Right hindlimb (tissue), 1 donor: ENCODE data around the gene NOP58.
"Not testable (repeated sequence)": the region's sequence is repeated elsewhere in the genome, so short reads cannot be mapped to it uniquely, and the experiment has no call there.

Experiments used
- DNase-seq: peaks from one replicate; pipeline ENCODE4 v3.0.0-alpha.2; 2018

The NOP58 gene, protein sequence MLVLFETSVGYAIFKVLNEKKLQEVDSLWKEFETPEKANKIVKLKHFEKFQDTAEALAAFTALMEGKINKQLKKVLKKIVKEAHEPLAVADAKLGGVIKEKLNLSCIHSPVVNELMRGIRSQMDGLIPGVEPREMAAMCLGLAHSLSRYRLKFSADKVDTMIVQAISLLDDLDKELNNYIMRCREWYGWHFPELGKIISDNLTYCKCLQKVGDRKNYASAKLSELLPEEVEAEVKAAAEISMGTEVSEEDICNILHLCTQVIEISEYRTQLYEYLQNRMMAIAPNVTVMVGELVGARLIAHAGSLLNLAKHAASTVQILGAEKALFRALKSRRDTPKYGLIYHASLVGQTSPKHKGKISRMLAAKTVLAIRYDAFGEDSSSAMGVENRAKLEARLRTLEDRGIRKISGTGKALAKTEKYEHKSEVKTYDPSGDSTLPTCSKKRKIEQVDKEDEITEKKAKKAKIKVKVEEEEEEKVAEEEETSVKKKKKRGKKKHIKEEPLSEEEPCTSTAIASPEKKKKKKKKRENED

GRCh38 chr2:202265467-202266277, at the start of gene NOP58:
TSS of gene NOP58 (plus strand) at chr2:202265763. CDS start at chr2:202265942, 179 bp downstream.
- peak; percentile 96 for DNase-seq

GRCh38 chr2:202221873-202222272, 43.7 kb upstream of the NOP58 start:
- DNase-seq: no peak

- peak; percentile 50 for DNase-seq
These were observed 27.8 kb upstream of the NOP58 start for GRCh38 chr2:202237787-202238233.

DNA sequence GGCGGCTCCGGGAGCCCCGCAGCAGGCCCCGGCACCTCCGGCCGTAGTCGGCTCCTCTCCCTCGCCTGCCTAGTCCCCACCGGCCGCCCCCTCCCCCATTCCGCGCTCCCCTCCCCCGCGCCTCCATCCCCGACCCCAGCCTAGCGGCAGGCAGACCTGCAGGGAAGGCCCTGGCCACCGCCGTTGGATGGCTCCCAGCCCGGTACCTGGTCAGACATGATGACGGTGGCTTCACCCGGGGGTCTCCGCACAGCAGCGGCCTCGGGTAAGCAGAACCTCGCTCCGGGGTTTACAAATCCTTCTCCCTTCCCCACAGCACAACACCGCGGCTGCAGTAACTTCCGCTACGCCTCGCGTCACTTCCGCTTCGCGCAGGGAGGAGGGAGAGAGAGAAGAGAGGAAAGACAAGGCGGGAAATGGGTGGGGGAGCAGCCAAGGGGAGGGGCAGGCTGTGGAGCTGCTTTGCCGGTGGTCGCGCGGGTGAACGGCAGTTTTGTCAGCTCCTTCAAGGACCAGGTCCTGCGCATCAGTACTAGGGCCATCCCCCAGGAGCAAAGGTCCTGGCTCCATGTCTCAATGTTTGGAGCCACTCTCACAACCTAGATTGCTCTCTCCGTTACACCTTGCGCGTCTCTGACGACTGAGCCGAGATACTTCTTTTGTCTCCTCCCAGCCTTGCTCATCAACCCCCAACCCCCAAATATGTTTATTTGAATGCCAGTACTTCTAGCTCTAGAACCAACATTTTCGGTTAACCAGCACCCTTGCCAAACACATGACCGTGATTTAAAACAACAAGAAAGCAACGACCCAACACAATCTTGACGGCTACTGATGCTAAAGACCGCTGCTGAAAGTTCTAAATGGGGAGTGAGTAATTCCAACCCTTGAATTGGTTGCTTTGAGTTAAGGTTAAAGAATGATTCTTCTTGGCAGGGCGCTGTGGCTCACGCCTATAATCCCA, 27.0 kb upstream of the NOP58 start, which contains the start of gene SUMO1:
SUMO1 (minus strand) TSS at position 364 of the 964 bp plus-strand sequence; CDS start at position 218, 146 bp downstream.
- DNase-seq: peak; percentile 97

GRCh38 chr2:202247710-202248109, 17.9 kb upstream of the NOP58 start:
- not testable (repeated sequence) for DNase-seq

DNA sequence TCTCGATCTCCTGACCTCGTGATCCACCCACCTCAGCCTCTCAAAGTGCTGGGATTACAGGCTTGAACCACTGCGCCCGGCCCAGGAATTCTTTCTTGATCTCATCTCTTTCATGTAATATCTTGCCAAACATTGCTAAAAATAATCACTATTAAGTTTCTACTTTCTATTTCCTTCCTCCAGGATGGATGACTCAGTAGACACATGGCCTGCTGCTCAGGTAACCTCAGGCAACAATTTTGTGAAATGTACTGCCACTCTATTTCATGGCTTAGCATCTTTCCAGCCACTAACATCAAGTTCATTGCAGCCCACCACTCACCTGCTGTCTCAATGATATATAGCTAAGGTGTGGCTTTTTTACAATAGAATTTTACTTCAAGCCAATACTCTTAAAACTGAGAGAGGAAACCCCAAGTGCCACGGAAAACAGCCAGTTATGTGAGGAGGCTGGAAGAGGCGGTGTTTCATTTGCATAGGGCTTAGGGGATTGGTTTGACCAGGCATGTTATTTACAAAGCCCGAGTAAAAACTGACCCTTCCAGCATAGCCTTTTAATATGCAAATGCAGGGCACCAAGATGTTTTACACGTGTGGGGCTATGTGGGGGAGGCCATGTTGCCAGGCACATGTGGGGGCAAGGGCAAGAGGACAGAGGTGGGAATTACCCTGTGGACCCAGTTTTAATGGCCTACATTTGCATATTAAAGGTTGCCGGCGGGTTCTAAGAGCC, 15.9 kb upstream of the NOP58 start:
- DNase-seq: no peak

- DNase-seq: no peak
These were observed 14.1 kb upstream of the NOP58 start for GRCh38 chr2:202251494-202251893.

DNA sequence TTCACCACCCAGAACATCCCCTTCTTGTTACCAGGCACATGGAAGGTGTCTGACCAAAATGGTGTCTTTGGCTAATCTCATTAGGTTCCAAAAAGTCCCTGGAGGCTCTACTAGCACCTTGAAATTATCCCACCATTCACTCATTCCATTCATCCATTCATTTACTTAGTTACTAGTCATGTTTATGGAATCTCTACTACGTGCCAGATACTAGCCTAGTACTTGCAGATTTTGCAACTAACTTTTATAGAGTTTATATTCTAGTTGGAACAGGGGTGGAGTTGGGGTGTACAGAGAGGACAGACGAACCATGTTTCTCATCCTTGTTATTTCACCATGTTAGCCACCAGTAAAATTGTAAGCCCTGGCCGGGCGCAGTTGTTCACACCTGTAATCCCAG, 4.0 kb upstream of the NOP58 start:
- DNase-seq: no peak

DNA sequence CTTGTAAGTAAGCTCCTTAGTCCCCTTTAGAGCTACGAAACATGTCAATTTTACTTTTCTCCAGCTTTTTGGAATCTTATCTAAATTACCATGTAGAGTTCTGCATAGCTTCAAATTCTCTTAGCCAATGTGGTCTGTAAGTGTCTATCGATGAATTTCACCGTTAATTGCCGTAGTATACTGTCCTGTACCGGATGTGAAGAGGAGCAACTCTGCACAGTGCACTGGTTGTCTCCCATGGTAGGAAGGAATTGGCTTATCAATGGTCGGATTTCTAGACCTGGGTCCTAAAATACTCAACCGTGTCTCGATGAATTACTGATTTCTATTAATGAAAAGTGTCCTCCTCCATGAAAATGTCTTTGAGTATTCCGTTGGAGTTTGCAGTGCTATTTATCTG, 1.9 kb downstream of the NOP58 start:
- no peak for DNase-seq

DNA sequence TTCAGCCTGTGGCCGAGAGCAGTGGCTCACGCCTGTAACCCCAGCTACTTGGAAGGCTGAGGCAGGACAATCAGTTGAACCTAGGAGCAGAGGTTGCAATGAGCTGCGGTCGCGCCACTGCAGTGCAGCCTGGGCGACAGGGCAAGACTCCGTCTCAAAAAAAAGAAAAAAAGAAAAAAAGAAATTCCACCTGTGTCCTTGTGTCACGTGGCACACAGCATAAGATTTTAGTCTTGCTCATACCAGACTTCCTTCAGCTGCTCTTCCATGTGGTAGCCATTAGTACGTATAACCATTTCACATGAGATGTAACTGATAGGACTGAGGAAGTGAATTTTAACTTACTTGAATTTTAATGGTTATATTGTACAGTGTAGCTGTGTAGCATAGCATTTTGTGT, 4.0 kb downstream of the NOP58 start:
- no peak for DNase-seq

- no peak for DNase-seq
These were observed 4.9 kb downstream of the NOP58 start for GRCh38 chr2:202270487-202270886.

- not testable (repeated sequence) for DNase-seq
These were observed 10.6 kb downstream of the NOP58 start for GRCh38 chr2:202276078-202276720.

- DNase-seq: no peak
These were observed 12.6 kb downstream of the NOP58 start for GRCh38 chr2:202278036-202278760.

DNA sequence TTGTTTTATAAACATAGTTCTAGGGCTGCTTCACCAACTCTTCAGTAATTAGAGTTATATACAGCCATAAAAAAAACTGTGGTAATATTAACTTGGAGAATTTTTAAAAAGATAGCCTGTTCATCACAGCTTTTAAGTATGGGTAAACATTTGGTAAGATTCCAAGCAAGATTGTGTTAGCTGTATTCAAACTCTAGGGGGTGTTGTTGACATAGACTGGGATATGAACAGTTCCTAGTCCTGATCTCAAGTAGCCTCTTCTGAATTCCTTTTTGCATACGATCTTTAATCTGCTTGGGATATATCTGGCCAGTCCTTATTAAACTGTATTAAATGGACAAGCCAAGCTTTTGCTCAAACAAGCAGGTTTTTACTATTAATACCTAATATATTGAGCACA, 13.4 kb downstream of the NOP58 start:
- DNase-seq: no peak

- DNase-seq: no peak
These were observed 21.0 kb downstream of the NOP58 start for GRCh38 chr2:202286595-202286994.

DNA sequence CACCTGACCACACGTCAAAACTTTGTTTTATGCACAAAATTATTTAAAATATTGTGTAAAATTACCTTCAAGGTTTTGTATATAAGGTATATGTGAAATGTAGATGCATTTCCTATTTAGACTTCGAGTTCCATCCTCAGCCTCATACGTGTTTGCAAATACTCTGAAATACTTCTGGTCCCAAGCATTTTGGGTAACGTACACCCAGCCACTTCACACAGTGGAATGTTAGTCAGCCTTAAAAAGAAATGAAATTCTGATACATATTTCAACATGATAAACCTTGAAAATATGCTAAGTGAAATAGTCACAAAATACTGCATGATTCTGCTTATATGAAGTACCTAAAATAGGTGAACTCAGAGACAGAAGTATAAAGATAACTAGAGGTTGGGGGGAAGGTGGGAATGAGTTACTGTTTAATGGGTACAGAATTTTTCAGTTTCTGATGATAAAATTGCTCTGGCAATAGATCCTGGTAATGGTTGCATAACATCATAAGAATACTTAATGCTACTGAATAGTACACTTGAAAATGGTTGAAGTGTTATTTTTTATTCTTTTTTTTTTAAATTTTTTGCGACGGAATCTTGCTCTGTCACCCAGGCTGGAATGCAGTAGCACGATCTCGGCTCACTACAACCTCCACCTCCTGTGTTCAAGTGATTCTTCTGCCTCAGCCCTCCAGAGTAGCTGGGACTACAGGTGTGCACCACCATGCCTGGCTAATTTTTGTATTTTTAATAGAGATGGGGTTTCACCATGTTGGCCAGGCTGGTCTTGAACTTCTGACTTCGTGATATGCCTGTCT, 24.0 kb downstream of the NOP58 start:
- no peak for DNase-seq

GRCh38 chr2:202290316-202290715, 24.8 kb downstream of the NOP58 start:
- DNase-seq: no peak

DNA sequence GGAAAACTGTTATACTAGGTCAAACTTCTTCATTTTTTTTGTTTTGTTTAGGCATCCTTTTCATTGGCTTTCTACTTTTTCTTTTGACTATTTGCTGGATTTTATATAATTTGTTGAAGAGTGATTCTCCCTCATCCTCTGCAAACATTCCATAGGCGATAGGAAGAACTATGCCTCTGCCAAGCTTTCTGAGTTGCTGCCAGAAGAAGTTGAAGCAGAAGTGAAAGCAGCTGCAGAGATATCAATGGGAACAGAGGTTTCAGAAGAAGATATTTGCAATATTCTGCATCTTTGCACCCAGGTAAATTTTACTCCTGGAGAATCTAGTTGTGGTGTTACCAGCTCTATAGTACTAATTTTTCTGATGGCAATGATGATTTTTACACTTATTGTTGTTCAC, 25.4 kb downstream of the NOP58 start:
- no peak for DNase-seq

DNA sequence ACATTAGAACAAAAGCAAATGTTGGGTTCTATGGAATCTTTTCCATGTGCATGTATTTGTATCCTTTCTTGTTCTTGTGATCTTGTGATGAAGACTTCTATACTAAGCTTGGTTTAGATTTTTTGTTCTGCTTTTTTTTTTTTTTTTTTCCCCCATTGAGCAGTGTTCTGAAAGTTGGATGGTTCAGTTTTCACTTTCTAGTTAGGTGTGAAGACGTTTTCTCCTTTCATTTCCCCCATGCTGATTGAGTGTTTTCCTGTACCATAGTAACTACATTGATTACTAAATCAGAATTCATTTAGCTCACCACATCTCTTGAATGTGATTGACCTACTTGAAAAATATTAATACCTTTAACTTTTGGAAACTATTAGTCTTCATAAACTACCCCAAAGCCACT, 34.1 kb downstream of the NOP58 start:
- no peak for DNase-seq
